ENCODE data around the gene FAAP100.

DNA sequence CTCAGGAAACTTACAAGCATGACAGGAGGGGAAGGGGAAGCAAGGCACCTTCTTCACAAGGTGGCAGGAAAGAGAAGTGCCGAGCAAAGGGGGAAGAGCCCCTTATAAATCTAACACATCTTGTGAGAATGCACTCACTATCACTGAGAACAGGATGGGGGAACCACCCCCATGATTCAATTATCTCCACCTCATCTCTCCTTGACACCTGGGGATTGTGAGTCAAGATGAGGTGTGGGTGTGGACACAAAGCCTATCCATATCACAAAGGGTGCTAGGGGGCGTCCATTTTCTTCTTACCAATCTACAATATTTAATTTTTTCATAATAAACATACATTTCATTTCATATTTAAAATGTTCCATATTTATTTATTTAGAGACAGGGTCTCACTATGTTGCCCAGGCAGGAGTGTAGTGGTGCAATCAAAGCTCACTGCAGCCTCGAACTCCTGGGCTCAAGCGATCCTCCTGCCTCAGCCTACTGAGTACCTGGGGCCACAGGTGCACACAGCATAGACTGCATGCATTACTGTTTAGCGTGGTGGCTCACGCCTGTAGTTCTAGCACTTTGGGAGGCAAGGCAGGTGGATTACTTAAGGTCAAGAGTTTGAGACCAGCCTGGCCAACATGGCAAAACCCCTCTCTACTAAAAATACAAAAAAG lies 26.5 kb upstream of the FAAP100 start:
- TF ChIP-seq RAD21 (conservative IDR thresholded peaks at IDR 0.05) (no peak), TAF1 (IDR thresholded peaks at IDR 0.05; ENCODE audit: low read depth) (no peak), POLR2AphosphoS5 (IDR thresholded peaks at IDR 0.05) (no peak), EZH2 (IDR thresholded peaks at IDR 0.05; ENCODE audit: borderline replicate concordance, insufficient read depth, low read length, poor library complexity, severe bottlenecking) (no peak), EP300 (conservative IDR thresholded peaks at IDR 0.05; ENCODE audit: poor library complexity, severe bottlenecking) (no peak), MXI1 (conservative IDR thresholded peaks at IDR 0.05; ENCODE audit: poor library complexity, severe bottlenecking) (no peak)
- TF ChIP-seq, protein P1, sequence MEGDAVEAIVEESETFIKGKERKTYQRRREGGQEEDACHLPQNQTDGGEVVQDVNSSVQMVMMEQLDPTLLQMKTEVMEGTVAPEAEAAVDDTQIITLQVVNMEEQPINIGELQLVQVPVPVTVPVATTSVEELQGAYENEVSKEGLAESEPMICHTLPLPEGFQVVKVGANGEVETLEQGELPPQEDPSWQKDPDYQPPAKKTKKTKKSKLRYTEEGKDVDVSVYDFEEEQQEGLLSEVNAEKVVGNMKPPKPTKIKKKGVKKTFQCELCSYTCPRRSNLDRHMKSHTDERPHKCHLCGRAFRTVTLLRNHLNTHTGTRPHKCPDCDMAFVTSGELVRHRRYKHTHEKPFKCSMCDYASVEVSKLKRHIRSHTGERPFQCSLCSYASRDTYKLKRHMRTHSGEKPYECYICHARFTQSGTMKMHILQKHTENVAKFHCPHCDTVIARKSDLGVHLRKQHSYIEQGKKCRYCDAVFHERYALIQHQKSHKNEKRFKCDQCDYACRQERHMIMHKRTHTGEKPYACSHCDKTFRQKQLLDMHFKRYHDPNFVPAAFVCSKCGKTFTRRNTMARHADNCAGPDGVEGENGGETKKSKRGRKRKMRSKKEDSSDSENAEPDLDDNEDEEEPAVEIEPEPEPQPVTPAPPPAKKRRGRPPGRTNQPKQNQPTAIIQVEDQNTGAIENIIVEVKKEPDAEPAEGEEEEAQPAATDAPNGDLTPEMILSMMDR (IDR thresholded peaks at IDR 0.05; ENCODE audit: poor library complexity, severe bottlenecking): no peak
- TF ChIP-seq, protein P2, sequence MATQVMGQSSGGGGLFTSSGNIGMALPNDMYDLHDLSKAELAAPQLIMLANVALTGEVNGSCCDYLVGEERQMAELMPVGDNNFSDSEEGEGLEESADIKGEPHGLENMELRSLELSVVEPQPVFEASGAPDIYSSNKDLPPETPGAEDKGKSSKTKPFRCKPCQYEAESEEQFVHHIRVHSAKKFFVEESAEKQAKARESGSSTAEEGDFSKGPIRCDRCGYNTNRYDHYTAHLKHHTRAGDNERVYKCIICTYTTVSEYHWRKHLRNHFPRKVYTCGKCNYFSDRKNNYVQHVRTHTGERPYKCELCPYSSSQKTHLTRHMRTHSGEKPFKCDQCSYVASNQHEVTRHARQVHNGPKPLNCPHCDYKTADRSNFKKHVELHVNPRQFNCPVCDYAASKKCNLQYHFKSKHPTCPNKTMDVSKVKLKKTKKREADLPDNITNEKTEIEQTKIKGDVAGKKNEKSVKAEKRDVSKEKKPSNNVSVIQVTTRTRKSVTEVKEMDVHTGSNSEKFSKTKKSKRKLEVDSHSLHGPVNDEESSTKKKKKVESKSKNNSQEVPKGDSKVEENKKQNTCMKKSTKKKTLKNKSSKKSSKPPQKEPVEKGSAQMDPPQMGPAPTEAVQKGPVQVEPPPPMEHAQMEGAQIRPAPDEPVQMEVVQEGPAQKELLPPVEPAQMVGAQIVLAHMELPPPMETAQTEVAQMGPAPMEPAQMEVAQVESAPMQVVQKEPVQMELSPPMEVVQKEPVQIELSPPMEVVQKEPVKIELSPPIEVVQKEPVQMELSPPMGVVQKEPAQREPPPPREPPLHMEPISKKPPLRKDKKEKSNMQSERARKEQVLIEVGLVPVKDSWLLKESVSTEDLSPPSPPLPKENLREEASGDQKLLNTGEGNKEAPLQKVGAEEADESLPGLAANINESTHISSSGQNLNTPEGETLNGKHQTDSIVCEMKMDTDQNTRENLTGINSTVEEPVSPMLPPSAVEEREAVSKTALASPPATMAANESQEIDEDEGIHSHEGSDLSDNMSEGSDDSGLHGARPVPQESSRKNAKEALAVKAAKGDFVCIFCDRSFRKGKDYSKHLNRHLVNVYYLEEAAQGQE (IDR thresholded peaks at IDR 0.05; ENCODE audit: borderline replicate concordance): no peak
